Stimulated activated naive CD4-positive, alpha-beta T cell (primary cell): Measurements from ENCODE around the gene ZNF692.
"Not testable (repeated sequence)": the region's sequence is repeated elsewhere in the genome, so short reads cannot be mapped to it uniquely, and the experiment has no call there.

ENCODE experiments used
- DNase-seq, 6 experiments: peaks; one replicate each; lab custom pipeline; 2025; lab: John Stamatoyannopoulos, UW

Gene ZNF692

GRCh38 chr1:248858891-248859889 is at the start of gene ZNF692:
ZNF692 (minus strand) TSS chr1:248859085; CDS start chr1:248858309, 776 bp downstream.
- peak; percentile 92 to 97 (median 95) for DNase-seq

- DNase-seq: no peak
Observed at GRCh38 chr1:248906753-248907661, 48.1 kb upstream of the ZNF692 start.

GRCh38 chr1:248906009-248906752 is 47.3 kb upstream of the ZNF692 start, which contains the start of gene PGBD2:
PGBD2 (plus strand) TSS chr1:248906235; CDS start chr1:248913863, 7,628 bp downstream.
- DNase-seq: peak; percentile 91 to 95 (median 93)

GRCh38 chr1:248905662-248906008 is 46.8 kb upstream of the ZNF692 start:
- DNase-seq: peak in 1 of 6 experiments; percentile 30

- DNase-seq: no peak
Observed at GRCh38 chr1:248904437-248905216, 45.7 kb upstream of the ZNF692 start.

- no peak for DNase-seq
Observed at GRCh38 chr1:248901578-248901977, 42.7 kb upstream of the ZNF692 start.

GRCh38 chr1:248900637-248901036 is 41.8 kb upstream of the ZNF692 start:
- DNase-seq: no peak

- DNase-seq: no peak
Observed at GRCh38 chr1:248897412-248898337, 38.8 kb upstream of the ZNF692 start.

GRCh38 chr1:248894837-248895236 is 36.0 kb upstream of the ZNF692 start:
- DNase-seq: no peak

GRCh38 chr1:248892590-248892989 is 33.7 kb upstream of the ZNF692 start:
- no peak for DNase-seq

GRCh38 chr1:248891758-248892157 is 32.9 kb upstream of the ZNF692 start:
- DNase-seq: no peak

- no peak for DNase-seq
Observed at GRCh38 chr1:248890549-248891498, 31.9 kb upstream of the ZNF692 start.

- DNase-seq: not testable (repeated sequence)
Observed at GRCh38 chr1:248889914-248890243, 31.0 kb upstream of the ZNF692 start.

GRCh38 chr1:248886237-248886895 is 27.5 kb upstream of the ZNF692 start:
- no peak for DNase-seq

GRCh38 chr1:248885646-248886045 is 26.8 kb upstream of the ZNF692 start:
- no peak for DNase-seq

GRCh38 chr1:248884632-248885295 is 25.9 kb upstream of the ZNF692 start:
- DNase-seq: no peak

GRCh38 chr1:248882427-248882826 is 23.5 kb upstream of the ZNF692 start:
- DNase-seq: not testable (repeated sequence)

- no peak for DNase-seq
Observed at GRCh38 chr1:248881261-248881660, 22.4 kb upstream of the ZNF692 start.
